GM21786 (cell line): ENCODE measurements around the gene MSTO1.
"Not testable (repeated sequence)": the region's sequence is repeated elsewhere in the genome, so short reads cannot be mapped to it uniquely, and the experiment has no call there.

Experiments
- ATAC-seq: cut with Tn5 transposase; IDR thresholded peaks from one replicate; pipeline ENCODE4 v1.9.1; 2021; ENCODE audit not compliant: unreplicated experiment

MSTO1 gene

GRCh38 chr1:155609515-155610256, at the start of gene MSTO1:
TSS of gene MSTO1 (plus strand) at chr1:155610218. CDS start at chr1:155610249, 31 bp downstream.
- peak; percentile 92 for ATAC-seq

- ATAC-seq: not testable (repeated sequence)
Measured at GRCh38 chr1:155561779-155562580, 48.0 kb upstream of the MSTO1 start.

GRCh38 chr1:155562581-155563376, 47.2 kb upstream of the MSTO1 start, which contains the start of gene ASH1L:
TSS of gene ASH1L (minus strand) at chr1:155562803. CDS start at chr1:155521519, 41,284 bp downstream.
- ATAC-seq: peak; percentile 76

- not testable (repeated sequence) for ATAC-seq
Measured at GRCh38 chr1:155563377-155564022, 46.5 kb upstream of the MSTO1 start.

- ATAC-seq: no peak
Measured at GRCh38 chr1:155569988-155570592, 39.9 kb upstream of the MSTO1 start.

- no peak for ATAC-seq
Measured at GRCh38 chr1:155570593-155570990, 39.4 kb upstream of the MSTO1 start.

- no peak for ATAC-seq
Measured at GRCh38 chr1:155574077-155574476, 35.9 kb upstream of the MSTO1 start.

GRCh38 chr1:155575608-155576007, 34.4 kb upstream of the MSTO1 start:
- ATAC-seq: not testable (repeated sequence)

GRCh38 chr1:155583846-155584245, 26.2 kb upstream of the MSTO1 start:
- not testable (repeated sequence) for ATAC-seq

GRCh38 chr1:155589282-155589681, 20.7 kb upstream of the MSTO1 start:
- ATAC-seq: not testable (repeated sequence)

GRCh38 chr1:155590516-155591247, 19.3 kb upstream of the MSTO1 start:
- ATAC-seq: not testable (repeated sequence)

GRCh38 chr1:155591770-155592169, 18.2 kb upstream of the MSTO1 start:
- ATAC-seq: no peak

GRCh38 chr1:155595877-155596474, 14.0 kb upstream of the MSTO1 start:
- ATAC-seq: not testable (repeated sequence)

GRCh38 chr1:155596864-155597263, 13.2 kb upstream of the MSTO1 start:
- no peak for ATAC-seq

GRCh38 chr1:155598842-155599331, 11.1 kb upstream of the MSTO1 start:
- ATAC-seq: no peak

- not testable (repeated sequence) for ATAC-seq
Measured at GRCh38 chr1:155599828-155600572, 10.0 kb upstream of the MSTO1 start.

GRCh38 chr1:155607708-155608107, 2.3 kb upstream of the MSTO1 start:
- no peak for ATAC-seq

GRCh38 chr1:155608888-155609225, 1.2 kb upstream of the MSTO1 start:
- ATAC-seq: no peak
